ENCODE measurements around the gene C2CD5.

DNA sequence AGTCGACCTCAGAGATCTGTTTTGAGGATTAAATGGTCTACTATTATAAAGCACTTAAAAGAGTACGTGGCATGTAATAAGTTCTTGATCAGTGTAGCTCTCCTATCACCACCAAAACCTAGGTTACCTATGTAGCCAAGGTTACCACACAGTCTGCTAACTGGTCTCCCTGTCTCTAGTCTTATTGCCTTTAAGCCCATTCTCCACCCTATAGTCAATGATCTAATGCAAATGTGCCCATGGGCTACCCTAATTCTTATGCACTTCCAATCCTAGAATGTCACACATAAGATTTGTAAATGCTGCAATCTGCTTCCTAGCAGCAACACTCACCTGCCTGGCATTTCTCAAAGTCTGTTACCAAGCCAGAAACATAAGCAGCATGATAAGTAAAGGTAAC is 44.9 kb downstream of the C2CD5 start:
- TF ChIP-seq CTCF (IDR thresholded peaks at IDR 0.05) (no peak), POLR2A (IDR thresholded peaks at IDR 0.05) (no peak)
